GM12874 (cell line): ENCODE results near the gene PFDN1.

ENCODE experiments used
- CTCF ChIP-seq: IDR thresholded peaks from 2 replicates; pipeline ENCODE4 v1.5.1; 2011; ENCODE audit warnings: low read depth, mild to moderate bottlenecking, control low read depth, low read length, moderate library complexity; ENCODE audit not compliant: insufficient read depth

PFDN1 gene

GRCh38 chr5:140324617-140325241, 21.8 kb upstream of the PFDN1 start:
- TF ChIP-seq CTCF: no peak

GRCh38 chr5:140324041-140324600, 21.2 kb upstream of the PFDN1 start:
- no peak for TF ChIP-seq CTCF

- no peak for TF ChIP-seq CTCF
Observed at GRCh38 chr5:140322751-140323731, 20.1 kb upstream of the PFDN1 start.

GRCh38 chr5:140321796-140322195, 18.9 kb upstream of the PFDN1 start:
- TF ChIP-seq CTCF: no peak

DNA sequence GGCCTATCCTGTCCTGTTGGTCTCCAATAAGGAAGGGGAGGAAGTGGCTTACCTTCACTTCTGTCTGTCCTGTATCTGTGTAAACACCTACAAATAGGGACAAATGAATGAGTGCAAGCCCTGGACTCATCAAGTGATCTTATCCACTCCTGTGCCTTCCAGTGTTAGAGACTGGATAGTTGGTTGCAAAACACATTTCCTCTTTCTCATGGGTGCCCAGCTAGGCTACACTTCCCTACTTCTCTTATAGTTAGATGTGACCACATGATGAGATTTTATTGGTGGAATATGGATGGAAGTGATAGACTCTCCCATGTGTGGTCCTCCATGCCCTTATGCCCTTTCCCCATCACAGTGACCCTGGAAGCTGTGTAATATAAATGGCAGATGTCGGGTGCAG, 16.9 kb upstream of the PFDN1 start:
- TF ChIP-seq CTCF: no peak

DNA sequence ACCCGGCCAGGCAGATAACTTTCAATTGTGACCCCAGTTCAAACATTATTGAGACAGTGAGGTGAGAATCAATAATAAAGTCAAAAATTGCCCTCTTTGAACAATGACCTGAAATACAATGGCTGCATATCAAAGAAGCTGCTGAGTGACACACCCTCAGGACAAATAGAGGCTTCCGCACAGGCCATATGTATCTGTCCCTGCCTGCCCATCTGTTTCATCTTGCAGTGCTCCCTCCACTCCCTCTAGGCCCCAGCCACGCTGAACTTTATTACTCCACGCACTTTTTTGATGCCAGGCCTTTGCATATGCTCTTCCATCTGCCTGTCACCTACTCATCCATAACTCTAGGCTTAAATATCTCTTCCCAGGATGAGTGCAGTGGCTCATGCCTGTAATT, 15.9 kb upstream of the PFDN1 start:
- TF ChIP-seq CTCF: no peak

GRCh38 chr5:140317859-140318258, 15.0 kb upstream of the PFDN1 start:
- no peak for TF ChIP-seq CTCF
